Activated T-helper 9 cell treated with anti-CD3 and anti-CD28 coated beads, Interleukin-2, amount 50 U/mL, for 16 hours (primary cell): ENCODE results near the gene SYTL4.
"Not testable (repeated sequence)": the region's sequence is repeated elsewhere in the genome, so short reads cannot be mapped to it uniquely, and the experiment has no call there.

Experiments used
- DNase-seq: peaks from one replicate; pipeline ENCODE4 v3.0.0-alpha.2; 2020; ENCODE audit warnings: low read depth

Gene SYTL4

DNA sequence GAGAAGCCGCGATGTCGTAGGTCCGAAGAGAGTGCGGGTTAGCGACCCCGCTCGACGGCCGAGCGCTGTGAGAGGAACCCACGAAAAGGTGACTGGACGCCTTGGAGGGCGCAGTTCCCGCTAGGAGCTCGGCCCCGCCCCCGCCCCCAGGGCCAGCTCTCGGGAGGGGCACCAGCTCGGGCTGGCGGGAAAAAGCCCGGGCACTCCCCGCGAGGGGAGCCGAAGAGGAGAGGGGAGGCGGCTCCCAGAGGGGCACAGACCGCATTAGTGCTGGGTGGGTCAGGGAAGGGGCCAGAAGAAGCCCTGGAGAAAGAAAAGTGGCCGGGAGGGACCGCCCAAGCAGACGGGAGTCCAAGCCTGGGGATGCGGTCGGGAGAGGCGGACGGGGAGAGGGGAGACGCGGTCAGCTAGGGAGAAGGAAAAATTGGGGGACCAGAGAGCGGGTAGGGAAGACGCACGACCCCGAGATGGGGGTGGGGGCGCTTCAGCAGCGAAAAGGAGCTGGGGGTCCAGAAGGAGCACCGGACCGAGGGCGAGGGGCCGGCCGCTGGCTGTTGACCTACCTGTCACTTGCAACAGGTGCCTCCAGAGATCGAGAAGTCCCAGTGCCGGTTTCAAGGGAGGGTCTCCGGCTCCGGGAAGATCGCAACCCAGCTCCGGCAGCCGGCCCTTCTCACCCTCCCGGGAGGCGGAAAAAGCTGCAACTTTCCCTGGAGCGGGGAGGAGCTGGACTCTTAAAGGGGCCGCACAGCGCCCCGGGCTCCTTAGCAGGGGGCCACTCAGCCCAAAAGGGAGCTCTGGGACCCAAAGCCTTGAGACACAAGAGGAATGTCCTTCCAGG is at the start of gene SYTL4:
Gene SYTL4 (minus strand): TSS at position 681 of the 841 bp plus-strand sequence. CDS start 30,084 bp downstream, outside the sequence.
- DNase-seq = no peak

DNA sequence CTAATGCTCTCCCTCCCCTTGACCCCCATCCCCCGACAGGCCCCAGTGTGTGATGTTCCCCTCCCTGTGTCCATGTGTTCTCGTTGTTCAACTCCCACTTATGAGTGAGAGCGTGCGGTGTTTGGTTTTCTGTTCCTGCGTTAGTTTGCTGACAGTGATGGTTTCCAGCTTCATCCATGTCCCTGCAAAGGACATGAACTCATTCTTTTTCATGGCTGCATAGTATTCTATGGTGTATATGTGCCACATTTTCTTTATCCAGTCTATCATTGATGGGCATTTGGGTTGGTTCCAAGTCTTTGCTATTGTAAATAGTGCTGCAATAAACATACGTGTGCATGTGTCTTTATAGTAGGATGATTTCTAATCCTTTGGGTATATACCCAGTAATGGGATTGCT is 37.5 kb upstream of the SYTL4 start:
- not testable (repeated sequence) for DNase-seq

- DNase-seq = peak; percentile 79
Measured at GRCh38 chrX:100768679-100769338, 36.9 kb upstream of the SYTL4 start.

GRCh38 chrX:100750883-100751282 is 19.0 kb upstream of the SYTL4 start:
- no peak for DNase-seq

DNA sequence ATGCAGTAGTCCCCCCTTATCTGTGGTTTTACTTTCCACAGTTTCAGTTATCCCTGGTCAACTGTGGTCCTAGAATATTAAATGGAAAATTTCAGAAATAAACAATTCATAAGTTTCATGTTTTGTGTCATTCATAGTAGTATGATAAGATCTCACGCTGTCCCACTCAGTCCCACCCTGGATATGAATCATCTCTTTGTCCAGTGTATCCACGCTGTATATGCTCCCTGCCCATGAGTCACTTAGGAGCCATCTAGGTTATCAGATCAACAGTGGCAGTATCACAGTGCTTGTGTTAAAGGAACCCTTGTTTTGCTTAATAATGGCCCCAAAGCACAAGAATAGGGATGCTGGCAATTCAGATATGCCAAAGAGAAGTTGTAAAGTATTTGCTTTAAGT is 16.2 kb upstream of the SYTL4 start:
- DNase-seq = no peak

DNA sequence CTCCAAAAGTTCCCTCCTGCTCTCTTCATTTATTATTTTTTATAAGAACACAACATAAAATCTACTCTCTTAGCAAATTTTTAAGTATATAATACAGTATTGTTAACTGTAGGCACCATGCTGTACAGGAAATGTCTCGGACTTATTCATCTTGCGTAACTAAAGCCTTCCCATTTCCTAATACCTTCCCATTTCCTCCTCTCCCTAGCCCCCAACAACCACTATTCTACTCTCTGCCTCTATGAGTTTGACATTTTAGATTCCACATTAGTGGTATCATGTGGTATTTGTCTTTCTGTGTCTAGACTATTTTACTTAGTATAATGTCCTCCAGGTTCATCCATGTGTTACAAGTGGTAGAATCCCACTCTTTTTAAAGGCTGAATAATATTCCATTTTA is 15.8 kb upstream of the SYTL4 start:
- DNase-seq = no peak

- no peak for DNase-seq
Measured at GRCh38 chrX:100747090-100747489, 15.2 kb upstream of the SYTL4 start.

- DNase-seq = no peak
Measured at GRCh38 chrX:100745806-100746537, 14.1 kb upstream of the SYTL4 start.

DNA sequence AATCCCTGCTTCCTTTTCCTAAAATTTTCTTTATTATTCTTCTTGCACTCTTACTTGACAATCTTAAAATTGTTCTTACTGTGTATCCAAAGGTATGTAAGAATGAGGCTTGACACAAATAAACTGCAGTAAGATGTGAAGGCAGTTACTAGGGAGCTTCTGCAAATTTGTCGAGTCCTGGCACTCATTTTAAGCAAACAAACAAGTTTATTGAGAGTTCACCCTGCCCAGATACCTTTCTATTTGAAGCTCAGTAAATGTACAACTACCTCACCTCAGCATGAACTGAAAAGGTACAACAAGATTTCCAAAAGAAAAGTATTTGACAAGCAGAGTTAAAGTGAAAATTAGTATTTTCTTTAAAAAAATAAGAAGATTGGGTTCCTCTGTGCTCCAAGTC is 13.3 kb upstream of the SYTL4 start:
- no peak for DNase-seq

DNA sequence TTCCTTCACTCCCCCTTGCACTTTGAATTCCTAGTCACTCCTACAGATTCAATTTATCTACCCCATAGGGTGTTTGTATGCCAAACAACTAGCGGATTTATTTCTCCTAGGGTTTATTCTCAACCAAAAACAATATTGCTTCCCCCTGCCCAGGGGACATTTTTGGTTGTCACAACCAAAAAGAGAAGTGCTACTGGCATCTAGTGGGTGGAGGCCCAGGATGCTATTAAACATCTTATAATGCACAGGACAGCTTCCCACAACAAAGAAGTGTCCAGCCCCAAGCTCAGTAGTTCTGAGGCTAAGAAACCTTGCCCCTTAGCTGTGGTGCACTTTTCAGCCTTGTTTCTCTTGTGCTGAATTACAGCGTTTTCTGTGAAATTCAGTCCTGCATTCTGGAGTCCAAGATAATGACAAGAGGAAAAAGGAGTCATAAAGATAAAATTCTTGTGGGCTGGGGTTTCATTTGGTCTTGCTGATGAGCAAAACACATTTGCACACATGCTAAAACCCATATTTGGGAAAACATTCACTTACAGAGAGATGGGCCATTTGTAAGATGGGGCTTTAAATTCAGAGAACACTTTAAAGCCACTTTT is 11.2 kb upstream of the SYTL4 start:
- DNase-seq = no peak

- DNase-seq = not testable (repeated sequence)
Measured at GRCh38 chrX:100724006-100724405, 7.9 kb downstream of the SYTL4 start.

GRCh38 chrX:100721328-100721727 is 10.6 kb downstream of the SYTL4 start:
- DNase-seq = no peak

GRCh38 chrX:100720301-100720700 is 11.6 kb downstream of the SYTL4 start:
- DNase-seq = no peak

DNA sequence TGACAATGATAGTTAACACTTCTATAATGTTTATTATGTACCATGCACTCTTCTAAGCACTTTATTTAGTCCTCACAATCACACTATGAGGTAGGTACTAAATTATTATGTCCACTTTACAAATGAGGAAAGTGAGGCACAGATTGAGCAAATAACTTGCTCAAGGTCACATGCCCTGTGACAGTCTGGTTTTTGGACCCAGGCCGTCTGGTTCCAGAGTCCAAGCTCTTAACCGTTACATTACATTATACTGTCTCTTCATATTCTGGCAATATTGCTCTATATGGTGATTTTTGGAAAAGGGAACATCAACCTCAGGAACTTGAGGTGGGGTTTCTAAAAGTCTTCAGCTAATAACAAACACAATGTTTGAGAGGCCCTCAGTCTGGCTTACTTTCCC is 12.8 kb downstream of the SYTL4 start:
- no peak for DNase-seq

DNA sequence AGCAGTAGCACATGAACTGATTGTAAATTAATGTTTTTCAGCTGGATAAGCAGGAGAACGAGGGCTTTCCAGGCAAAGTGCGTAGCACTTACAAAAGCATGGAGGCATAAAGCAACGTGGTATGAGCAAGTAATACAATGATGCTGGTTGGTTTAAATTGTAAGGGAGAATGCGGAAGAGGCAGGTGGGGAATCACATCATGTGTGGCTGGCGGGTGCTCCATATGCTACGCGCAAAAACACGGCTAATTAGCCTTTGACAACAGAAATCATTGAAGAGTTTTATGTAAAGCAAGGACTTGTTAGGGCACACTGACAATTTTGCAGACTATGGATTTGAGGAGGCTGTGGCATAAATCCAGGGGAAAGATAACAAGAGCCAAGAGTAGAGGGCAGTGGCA is 14.6 kb downstream of the SYTL4 start:
- no peak for DNase-seq

GRCh38 chrX:100710816-100711215 is 21.1 kb downstream of the SYTL4 start:
- DNase-seq = no peak

- DNase-seq = no peak
Measured at GRCh38 chrX:100704581-100705203, 27.2 kb downstream of the SYTL4 start.

GRCh38 chrX:100700809-100701208 is 31.1 kb downstream of the SYTL4 start:
- DNase-seq = no peak

- no peak for DNase-seq
Measured at GRCh38 chrX:100698551-100698950, 33.4 kb downstream of the SYTL4 start.

DNA sequence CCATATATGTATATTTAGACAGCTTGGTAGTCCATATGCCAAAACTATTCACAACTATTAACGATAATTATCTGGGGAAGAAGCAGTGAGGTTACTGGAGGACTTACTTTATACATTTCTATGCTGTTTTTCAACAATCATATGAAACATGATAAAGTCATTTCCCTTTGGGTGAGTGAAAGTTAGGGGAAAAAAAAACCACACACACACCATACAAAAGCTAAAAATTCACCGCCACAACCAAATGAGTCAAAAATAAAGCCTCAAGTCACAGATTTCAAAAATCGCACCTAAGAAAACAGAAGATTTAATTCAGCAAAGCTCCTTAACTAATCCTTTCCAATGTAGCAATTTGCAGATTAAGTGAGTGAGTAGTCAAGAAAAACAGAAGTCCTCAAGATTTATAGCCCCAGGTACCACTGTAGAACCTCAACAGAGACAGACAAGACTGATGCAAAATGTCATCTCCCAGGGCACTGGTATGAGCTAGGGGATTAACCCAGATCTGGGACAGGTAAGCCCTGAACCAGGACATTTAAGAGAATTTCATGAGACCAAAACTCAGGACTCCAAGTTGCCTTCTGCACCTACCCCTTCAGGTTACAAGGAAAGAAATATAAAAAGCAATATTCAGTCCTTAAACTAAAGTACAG is 35.1 kb downstream of the SYTL4 start:
- DNase-seq = no peak

- DNase-seq = no peak
Measured at GRCh38 chrX:100695991-100696390, 35.9 kb downstream of the SYTL4 start.
